Loucy (cell line): ENCODE measurements around the gene MX2.

Source experiments
- H2AFZ ChIP-seq: fragments of 200-600 bp; sonication (generic); 2 replicates; pipeline ENCODE4 v1.6.0; 2016; ENCODE audit warnings: antibody characterized with exemption, mild to moderate bottlenecking, low read length, moderate library complexity
- H3F3A ChIP-seq: fragments of 200-600 bp; 2 replicates; pipeline ENCODE4 v1.6.0; 2016; ENCODE audit warnings: antibody characterized with exemption, low read depth, mild to moderate bottlenecking
- H3K27me3 ChIP-seq: fragments of 200-600 bp; sonication (generic); 2 replicates; pipeline ENCODE4 v1.6.1; 2014; ENCODE audit warnings: low read length, mild to moderate bottlenecking; ENCODE audit not compliant: insufficient read depth, poor library complexity, severe bottlenecking
- H3K36me3 ChIP-seq: fragments of 200-600 bp; sonication (generic); 2 replicates; pipeline ENCODE4 v1.6.1; 2016; ENCODE audit warnings: low read length; ENCODE audit not compliant: insufficient read depth
- H3K4me1 ChIP-seq: fragments of 200-600 bp; sonication (generic); 2 replicates; pipeline ENCODE4 v1.5.1; 2014; ENCODE audit warnings: low read length, mild to moderate bottlenecking; ENCODE audit not compliant: insufficient read depth, poor library complexity, severe bottlenecking
- H3K4me2 ChIP-seq: fragments of 200-600 bp; sonication (generic); 2 replicates; pipeline ENCODE4 v1.6.0; 2014; ENCODE audit warnings: antibody characterized with exemption, low read length, low read depth, mild to moderate bottlenecking; ENCODE audit not compliant: poor library complexity, severe bottlenecking
- H3K4me3 ChIP-seq: fragments of 200-600 bp; sonication (generic); 2 replicates; pipeline ENCODE4 v1.5.1; 2014; ENCODE audit warnings: low read length, mild to moderate bottlenecking, mixed read lengths; ENCODE audit not compliant: poor library complexity, severe bottlenecking
- H3K79me2 ChIP-seq: fragments of 200-600 bp; sonication (generic); 2 replicates; pipeline ENCODE4 v1.6.1; 2014; ENCODE audit warnings: low read length; ENCODE audit not compliant: insufficient read depth
- H3K9ac ChIP-seq: fragments of 200-600 bp; sonication (generic); 2 replicates; pipeline ENCODE4 v1.6.0; 2014; ENCODE audit warnings: mild to moderate bottlenecking, low read depth, low read length, moderate library complexity; ENCODE audit not compliant: poor library complexity, severe bottlenecking
- H3K9me2 ChIP-seq: fragments of 200-600 bp; sonication (generic); replicated peaks from 2 replicates; pipeline ENCODE4 v1.6.1; 2016; ENCODE audit warnings: low read depth, low read length, mixed read lengths
- H3K9me3 ChIP-seq: fragments of 200-600 bp; sonication (generic); 2 replicates; pipeline ENCODE4 v1.6.1; 2014; ENCODE audit warnings: mild to moderate bottlenecking, antibody characterized with exemption, low read length, low read depth; ENCODE audit not compliant: insufficient read depth
- H4K20me1 ChIP-seq: fragments of 200-600 bp; sonication (generic); 2 replicates; pipeline ENCODE4 v1.6.0; 2014; ENCODE audit warnings: antibody characterized with exemption, low read length, mild to moderate bottlenecking; ENCODE audit not compliant: insufficient read depth, poor library complexity, severe bottlenecking
- EZH2phosphoT487 ChIP-seq: fragments of 200-600 bp; IDR thresholded peaks from 2 replicates; pipeline ENCODE4 v1.6.1; 2018; ENCODE audit warnings: antibody characterized with exemption, mild to moderate bottlenecking, moderate library complexity, borderline replicate concordance
- TF ChIP-seq, protein P1 (sequence below): fragments of 200-600 bp; sonication (generic); conservative IDR thresholded peaks from 2 replicates; pipeline ENCODE4 v1.5.1; 2014; ENCODE audit warnings: mild to moderate bottlenecking, antibody characterized with exemption, low read length

MX2 gene

DNA sequence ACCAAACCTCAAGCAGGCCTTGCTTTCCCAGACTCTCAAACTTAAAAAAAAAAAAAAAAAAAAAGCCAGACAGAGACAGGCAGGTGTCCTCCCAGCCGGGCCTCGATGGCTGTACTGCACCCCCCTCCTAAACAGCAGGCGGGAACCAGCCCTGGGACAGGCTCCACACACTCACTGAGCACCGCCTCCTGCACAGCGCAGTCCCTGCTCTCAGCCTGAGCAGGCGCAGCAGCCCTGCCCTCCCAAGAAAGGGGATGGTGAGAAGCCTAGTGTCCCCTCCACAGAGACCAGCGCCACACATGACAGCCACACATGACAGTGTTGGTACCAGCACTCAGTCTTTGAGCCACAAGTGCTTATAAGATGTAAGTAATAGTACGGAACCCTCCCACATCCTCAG is 11.9 kb downstream of the MX2 start:
- peaks cover 32% of the 10 kb centered on the region for H4K20me1 ChIP-seq
- peak overlapping the region; percentile 87 for H3K9ac ChIP-seq
- no peak for TF ChIP-seq EZH2phosphoT487
- TF ChIP-seq, protein P1, sequence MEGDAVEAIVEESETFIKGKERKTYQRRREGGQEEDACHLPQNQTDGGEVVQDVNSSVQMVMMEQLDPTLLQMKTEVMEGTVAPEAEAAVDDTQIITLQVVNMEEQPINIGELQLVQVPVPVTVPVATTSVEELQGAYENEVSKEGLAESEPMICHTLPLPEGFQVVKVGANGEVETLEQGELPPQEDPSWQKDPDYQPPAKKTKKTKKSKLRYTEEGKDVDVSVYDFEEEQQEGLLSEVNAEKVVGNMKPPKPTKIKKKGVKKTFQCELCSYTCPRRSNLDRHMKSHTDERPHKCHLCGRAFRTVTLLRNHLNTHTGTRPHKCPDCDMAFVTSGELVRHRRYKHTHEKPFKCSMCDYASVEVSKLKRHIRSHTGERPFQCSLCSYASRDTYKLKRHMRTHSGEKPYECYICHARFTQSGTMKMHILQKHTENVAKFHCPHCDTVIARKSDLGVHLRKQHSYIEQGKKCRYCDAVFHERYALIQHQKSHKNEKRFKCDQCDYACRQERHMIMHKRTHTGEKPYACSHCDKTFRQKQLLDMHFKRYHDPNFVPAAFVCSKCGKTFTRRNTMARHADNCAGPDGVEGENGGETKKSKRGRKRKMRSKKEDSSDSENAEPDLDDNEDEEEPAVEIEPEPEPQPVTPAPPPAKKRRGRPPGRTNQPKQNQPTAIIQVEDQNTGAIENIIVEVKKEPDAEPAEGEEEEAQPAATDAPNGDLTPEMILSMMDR = no peak
- peak overlapping the region; percentile 95 for H3K4me3 ChIP-seq
- H3K4me1 ChIP-seq = peaks cover 54% of the 10 kb centered on the region
- H3K79me2 ChIP-seq = peaks cover 58% of the 10 kb centered on the region
- H3K4me2 ChIP-seq = peak overlapping the region; percentile 95
- no peaks in the 10 kb centered on the region for H3K27me3 ChIP-seq
- no peaks in the 10 kb centered on the region for H3F3A ChIP-seq
- peaks cover 20% of the 10 kb centered on the region; the same call in 1 of the 2 replicates for H3K36me3 ChIP-seq
- H3K9me2 ChIP-seq = no peaks in the 10 kb centered on the region
- no peaks in the 10 kb centered on the region for H3K9me3 ChIP-seq
- no peak overlapping the region for H2AFZ ChIP-seq

DNA sequence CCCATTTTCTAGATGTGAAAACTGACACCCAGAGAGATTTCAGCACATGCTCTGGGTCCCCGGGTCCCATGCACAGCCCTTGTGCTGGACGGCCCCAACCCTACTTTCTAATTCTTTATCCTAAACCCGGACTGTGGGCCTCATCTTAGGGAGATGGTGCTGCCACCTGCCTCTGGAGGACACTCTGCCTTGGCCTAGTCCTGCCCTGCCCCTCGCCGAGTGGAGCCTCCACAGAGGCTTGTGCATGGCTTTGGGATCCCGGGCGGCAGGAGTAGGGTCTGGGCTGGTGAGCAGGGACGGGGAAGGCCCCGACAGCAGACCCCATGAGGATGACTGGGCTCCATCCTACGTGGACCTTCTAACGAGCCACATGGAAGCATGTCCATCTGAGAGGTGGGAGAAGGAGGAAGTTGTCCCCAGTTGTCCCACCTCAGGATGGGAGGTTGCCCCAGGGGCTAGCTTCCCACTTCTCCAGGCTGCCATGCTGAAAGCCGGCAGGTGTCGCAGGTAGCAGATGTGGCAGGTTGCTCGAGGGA is 12.4 kb downstream of the MX2 start:
- H3K27me3 ChIP-seq = no peaks in the 10 kb centered on the region
- peak overlapping the region; percentile 95 for H3K4me2 ChIP-seq
- H2AFZ ChIP-seq = no peak overlapping the region
- H3K79me2 ChIP-seq = peaks cover 58% of the 10 kb centered on the region
- no peaks in the 10 kb centered on the region for H3K9me2 ChIP-seq
- H3K4me1 ChIP-seq = peaks cover 49% of the 10 kb centered on the region
- H3K4me3 ChIP-seq = peak overlapping the region; percentile 95
- no peaks in the 10 kb centered on the region for H3K9me3 ChIP-seq
- H3K36me3 ChIP-seq = peaks cover 25% of the 10 kb centered on the region; the same call in 1 of the 2 replicates
- H3K9ac ChIP-seq = peak overlapping the region; percentile 87
- TF ChIP-seq, protein P1 = peak; percentile 51
- TF ChIP-seq EZH2phosphoT487 = no peak
- H4K20me1 ChIP-seq = peaks cover 32% of the 10 kb centered on the region
- H3F3A ChIP-seq = no peaks in the 10 kb centered on the region

DNA sequence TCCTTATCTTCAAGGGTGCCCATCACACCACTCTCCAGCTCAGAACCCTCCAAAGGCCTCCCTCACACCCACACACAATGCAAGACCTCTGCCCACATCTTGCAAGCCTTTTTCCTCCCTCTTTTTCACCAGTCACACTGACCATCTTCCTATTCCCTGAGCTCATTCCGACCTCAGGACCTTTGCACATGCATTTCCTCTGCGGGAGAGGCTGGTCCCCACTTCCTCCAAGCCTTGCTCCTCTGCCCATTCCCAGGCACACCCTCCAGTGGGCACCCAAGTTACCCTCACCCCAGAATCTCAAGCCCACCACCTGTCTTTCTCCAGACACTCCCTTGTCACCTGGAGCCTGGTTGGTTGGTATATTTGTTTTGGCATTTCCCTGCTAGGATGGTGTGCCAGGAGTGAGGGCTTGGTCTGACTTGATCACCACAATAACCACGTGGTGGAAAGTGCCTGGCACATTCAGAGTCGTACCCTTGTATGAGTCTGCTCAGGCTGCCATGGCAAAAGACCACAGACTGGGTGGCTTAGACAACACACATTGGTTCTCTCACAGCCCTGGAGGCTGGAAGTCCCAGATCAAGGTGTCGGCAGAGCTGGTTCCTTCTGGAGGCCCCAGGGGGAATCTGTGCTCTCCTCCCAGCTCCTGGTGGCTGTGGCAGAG is 13.2 kb downstream of the MX2 start:
- Histone ChIP-seq H4K20me1 (peaks cover 32% of the 10 kb centered on the region), H3K4me3 (peak overlapping the region; percentile 5), H3F3A (no peaks in the 10 kb centered on the region), H3K36me3 (peaks cover 32% of the 10 kb centered on the region; the same call in 1 of the 2 replicates), H3K4me2 (peak overlapping the region; percentile 95), H3K27me3 (no peaks in the 10 kb centered on the region), H3K79me2 (peaks cover 58% of the 10 kb centered on the region), H3K9ac (peak overlapping the region; percentile 18), H3K9me3 (no peaks in the 10 kb centered on the region), H3K9me2 (no peaks in the 10 kb centered on the region), H2AFZ (no peak overlapping the region), H3K4me1 (peaks cover 46% of the 10 kb centered on the region)
- no peak for TF ChIP-seq EZH2phosphoT487
- TF ChIP-seq, protein P1 = no peak
